Activated CD8-positive, alpha-beta T cell treated with anti-CD3 and anti-CD28 coated beads for 36 hours (primary cell): ENCODE measurements around the gene RNF121. TPM values are rescaled to one million over a fixed set of nuclear protein-coding genes. Genes with fewer than 3 reads are reported as not detected.

Source experiments
- ATAC-seq: fragments of 200-7000 bp; cut with Tn5 transposase; one replicate; pipeline ENCODE4 v1.10.0; 2021; ENCODE audit warnings: mild to moderate bottlenecking, moderate library complexity
- CTCF ChIA-PET: fragments of 350-600 bp; sonication (Branson Sonifier 250); formaldehyde crosslinking; loops from one replicate; lab custom pipeline; 2021; ENCODE audit warnings: antibody characterized with exemption; lab: Charles Lee
- POLR2A ChIA-PET: fragments of 350-600 bp; sonication (Branson Sonifier 250); formaldehyde crosslinking; loops from one replicate; lab custom pipeline; 2021; ENCODE audit warnings: antibody characterized with exemption; lab: Charles Lee
- DNase-seq: peaks from one replicate; pipeline ENCODE4 v3.0.0-alpha.2; 2020
- H3K27ac Mint-ChIP-seq: one replicate; pipeline ENCODE4 v1.8.0; 2021; ENCODE audit warnings: mild to moderate bottlenecking, mixed read lengths
- H3K27me3 Mint-ChIP-seq: one replicate; pipeline ENCODE4 v1.8.0; 2021; ENCODE audit warnings: mixed read lengths
- H3K36me3 Mint-ChIP-seq: one replicate; pipeline ENCODE4 v1.8.0; 2021; ENCODE audit warnings: low read depth, mixed read lengths
- H3K4me1 Mint-ChIP-seq: one replicate; pipeline ENCODE4 v1.8.0; 2021; ENCODE audit warnings: low read depth, mixed read lengths
- H3K4me3 Mint-ChIP-seq: one replicate; pipeline ENCODE4 v1.8.0; 2021; ENCODE audit warnings: mild to moderate bottlenecking, moderate library complexity, mixed read lengths
- H3K9me3 Mint-ChIP-seq: one replicate; pipeline ENCODE4 v1.8.0; 2021; ENCODE audit warnings: mixed read lengths
- intact Hi-C: fragments of 100-400 bp; cut with micrococcal nuclease; formaldehyde crosslinking; loops from one replicate; pipeline ENCODE4 v1.10.0; 2022
- total RNA-seq, 2 experiments: library from RNA; stranded (reverse); gene quantifications; one replicate each; pipeline ENCODE4 v1.2.3, GENCODE V29; 2021
- TF ChIP-seq, protein P1 (sequence below): fragments of 200-600 bp; IDR thresholded peaks from one replicate; pipeline ENCODE4 v1.8.0; 2022; ENCODE audit warnings: antibody characterized with exemption, mild to moderate bottlenecking

RNF121 gene
- total RNA-seq, 2 experiments from 2014 or later, result 23.7 to 28.1 TPM

GRCh38 chr11:71930556-71931244 lies 1.9 kb downstream of the RNF121 start:
- ATAC-seq (no peak), DNase-seq (peak; percentile 10)
- peaks cover 12% of the 10 kb centered on the region for H3K36me3 Mint-ChIP-seq
- H3K27me3 Mint-ChIP-seq, result no peaks in the 10 kb centered on the region
- POLR2A ChIA-PET, result no interaction called here
- peak overlapping the region; percentile 66 for H3K27ac Mint-ChIP-seq
- intact Hi-C loops, result no loop called here
- CTCF ChIA-PET, result interaction anchor here (1.0 to 2.4 kb wide), 3 partner anchors 11 to 95 kb away, joined by 3 to 10 read pairs (median 3); no protein-coding TSS in a partner anchor
- peaks cover 53% of the 10 kb centered on the region for H3K4me1 Mint-ChIP-seq
- H3K9me3 Mint-ChIP-seq, result no peaks in the 10 kb centered on the region
- H3K4me3 Mint-ChIP-seq, result peak overlapping the region; percentile 95
- TF ChIP-seq, protein P1, sequence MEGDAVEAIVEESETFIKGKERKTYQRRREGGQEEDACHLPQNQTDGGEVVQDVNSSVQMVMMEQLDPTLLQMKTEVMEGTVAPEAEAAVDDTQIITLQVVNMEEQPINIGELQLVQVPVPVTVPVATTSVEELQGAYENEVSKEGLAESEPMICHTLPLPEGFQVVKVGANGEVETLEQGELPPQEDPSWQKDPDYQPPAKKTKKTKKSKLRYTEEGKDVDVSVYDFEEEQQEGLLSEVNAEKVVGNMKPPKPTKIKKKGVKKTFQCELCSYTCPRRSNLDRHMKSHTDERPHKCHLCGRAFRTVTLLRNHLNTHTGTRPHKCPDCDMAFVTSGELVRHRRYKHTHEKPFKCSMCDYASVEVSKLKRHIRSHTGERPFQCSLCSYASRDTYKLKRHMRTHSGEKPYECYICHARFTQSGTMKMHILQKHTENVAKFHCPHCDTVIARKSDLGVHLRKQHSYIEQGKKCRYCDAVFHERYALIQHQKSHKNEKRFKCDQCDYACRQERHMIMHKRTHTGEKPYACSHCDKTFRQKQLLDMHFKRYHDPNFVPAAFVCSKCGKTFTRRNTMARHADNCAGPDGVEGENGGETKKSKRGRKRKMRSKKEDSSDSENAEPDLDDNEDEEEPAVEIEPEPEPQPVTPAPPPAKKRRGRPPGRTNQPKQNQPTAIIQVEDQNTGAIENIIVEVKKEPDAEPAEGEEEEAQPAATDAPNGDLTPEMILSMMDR, result no peak

DNA sequence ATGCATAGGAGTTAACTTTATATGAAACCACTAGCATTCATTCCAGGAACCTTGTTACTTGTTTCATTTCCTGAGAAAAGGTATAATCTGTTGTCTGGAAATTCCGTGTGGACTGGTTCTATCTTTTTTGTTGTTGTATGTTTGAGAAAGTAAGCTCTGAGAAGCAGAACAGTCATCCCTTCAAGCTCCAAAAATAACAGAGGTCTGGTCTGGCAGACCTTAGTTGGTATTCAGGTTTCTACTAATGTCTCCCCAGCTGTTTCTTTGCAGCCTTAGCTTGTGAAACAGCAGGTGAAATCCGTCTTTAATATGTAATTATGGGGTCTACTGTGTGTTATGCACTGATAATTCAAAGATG lies 2.4 kb downstream of the RNF121 start:
- peaks cover 11% of the 10 kb centered on the region for H3K36me3 Mint-ChIP-seq
- no peaks in the 10 kb centered on the region for H3K9me3 Mint-ChIP-seq
- peak overlapping the region; percentile 95 for H3K4me3 Mint-ChIP-seq
- H3K27me3 Mint-ChIP-seq, result no peaks in the 10 kb centered on the region
- H3K27ac Mint-ChIP-seq, result peak overlapping the region; percentile 27
- POLR2A ChIA-PET, result no interaction called here
- DNase-seq (no peak), ATAC-seq (no peak)
- CTCF ChIA-PET, result interaction anchor here (1.0 to 2.4 kb wide), 3 partner anchors 11 to 94 kb away, joined by 3 to 10 read pairs (median 3); no protein-coding TSS in a partner anchor
- TF ChIP-seq, protein P1, result no peak
- intact Hi-C loops, result no loop called here
- peaks cover 53% of the 10 kb centered on the region for H3K4me1 Mint-ChIP-seq

GRCh38 chr11:71933141-71933933 lies 4.5 kb downstream of the RNF121 start:
- Mint-ChIP-seq H3K4me3 (no peak overlapping the region), H3K27me3 (no peaks in the 10 kb centered on the region), H3K27ac (no peak overlapping the region), H3K4me1 (peaks cover 48% of the 10 kb centered on the region), H3K9me3 (no peaks in the 10 kb centered on the region), H3K36me3 (peaks cover 12% of the 10 kb centered on the region)
- DNase-seq (no peak), ATAC-seq (no peak)
- intact Hi-C loops, result no loop called here
- CTCF ChIA-PET, result interaction anchor here (0.9 kb wide), 1 partner anchor 44 kb away, joined by 4 read pairs; no protein-coding TSS in a partner anchor
- POLR2A ChIA-PET, result interaction anchor here (1.1 kb wide), 1 partner anchor 107 kb away, joined by 3 read pairs; no protein-coding TSS in a partner anchor
- TF ChIP-seq, protein P1, result no peak

DNA sequence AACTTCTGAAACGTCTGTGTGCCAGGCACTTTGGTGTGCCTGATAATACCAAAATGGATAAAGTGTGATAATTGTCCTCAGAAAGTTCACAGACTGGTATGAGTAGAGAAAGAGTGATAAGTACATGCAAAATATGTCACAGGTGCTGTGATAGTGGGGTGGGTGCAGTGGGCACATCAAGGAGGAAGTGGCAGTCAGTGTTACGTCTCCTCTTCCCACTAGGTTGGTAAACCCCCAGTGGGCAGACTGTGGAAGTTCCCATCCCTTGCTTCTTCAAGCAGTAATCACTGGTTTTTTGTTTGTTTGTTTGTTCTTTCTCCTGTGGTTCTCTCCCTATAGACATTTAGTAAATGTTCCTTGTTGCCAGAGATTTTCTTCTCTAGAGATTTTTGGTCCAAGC lies 5.4 kb downstream of the RNF121 start:
- ChIA-PET POLR2A (interaction anchor here (1.1 kb wide), 1 partner anchor 106 kb away, joined by 3 read pairs; no protein-coding TSS in a partner anchor), CTCF (no interaction called here)
- H3K4me3 Mint-ChIP-seq, result no peak overlapping the region
- H3K9me3 Mint-ChIP-seq, result no peaks in the 10 kb centered on the region
- no peaks in the 10 kb centered on the region for H3K27me3 Mint-ChIP-seq
- TF ChIP-seq, protein P1, result no peak
- ATAC-seq (peak; percentile 28), DNase-seq (peak; percentile 13)
- intact Hi-C loops, result no loop called here
- H3K27ac Mint-ChIP-seq, result peak overlapping the region; percentile 2
- H3K4me1 Mint-ChIP-seq, result peaks cover 48% of the 10 kb centered on the region
- peaks cover 15% of the 10 kb centered on the region for H3K36me3 Mint-ChIP-seq
